Thyroid gland (tissue), 4 donors: ENCODE measurements around the gene LRRC18.

Source experiments
- POLR2A ChIP-seq, 2 donors: fragments of 450-650 bp; IDR thresholded peaks; one replicate each; pipeline ENCODE4 v1.6.1; 2017; ENCODE audit warnings: antibody characterized with exemption in 2 of 2, mild to moderate bottlenecking in 2 of 2, moderate library complexity in 1 of 2
- TF ChIP-seq, protein P1 (sequence below), 6 experiments: fragments of 200-600 bp in 3 of 6; fragments of 450-650 bp in 3 of 6; sonication (generic) in 3 of 6; IDR thresholded peaks; one replicate each; pipeline ENCODE4 v1.5.1; 2016 to 2019; ENCODE audit warnings: antibody characterized with exemption in 6 of 6, mild to moderate bottlenecking in 2 of 6, inconsistent platforms in 1 of 6, moderate library complexity in 1 of 6

DNA sequence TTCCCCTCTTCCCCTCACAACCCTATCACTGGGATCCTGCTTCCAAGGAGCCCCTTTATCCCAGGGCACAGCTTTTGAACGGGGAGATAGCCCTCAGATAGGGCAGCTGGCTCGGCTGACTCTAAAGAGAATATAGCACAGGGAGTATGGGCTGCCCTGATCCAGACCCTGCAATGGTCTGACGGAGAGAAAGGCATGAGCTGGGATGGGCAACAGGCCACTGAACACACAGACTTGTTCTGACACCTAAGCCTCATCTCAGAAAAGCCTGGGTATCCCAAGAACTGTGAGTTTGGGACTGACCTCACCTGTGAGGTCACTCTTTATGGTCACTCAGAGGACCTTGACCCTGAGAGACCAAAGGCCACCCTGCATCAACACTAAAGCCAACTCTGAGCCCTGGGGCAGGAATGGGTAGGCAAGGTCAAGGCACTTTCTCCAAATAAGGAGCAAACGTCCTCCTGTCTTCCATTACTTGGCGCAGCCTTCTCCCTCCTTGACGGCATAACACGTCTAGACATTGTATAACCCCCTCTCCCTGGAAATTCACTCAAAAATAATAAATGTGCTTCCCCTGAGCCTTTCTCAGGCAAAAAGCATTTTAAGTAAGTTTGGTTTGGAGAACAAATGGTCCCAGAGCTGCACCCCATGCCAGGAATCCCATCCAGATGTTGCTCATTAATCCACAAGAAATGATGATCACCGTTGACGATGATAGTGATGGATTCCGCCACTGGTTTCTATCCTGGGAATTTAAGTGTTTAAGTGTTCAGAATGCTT, 8.2 kb upstream of the LRRC18 start:
- TF ChIP-seq, protein P1, sequence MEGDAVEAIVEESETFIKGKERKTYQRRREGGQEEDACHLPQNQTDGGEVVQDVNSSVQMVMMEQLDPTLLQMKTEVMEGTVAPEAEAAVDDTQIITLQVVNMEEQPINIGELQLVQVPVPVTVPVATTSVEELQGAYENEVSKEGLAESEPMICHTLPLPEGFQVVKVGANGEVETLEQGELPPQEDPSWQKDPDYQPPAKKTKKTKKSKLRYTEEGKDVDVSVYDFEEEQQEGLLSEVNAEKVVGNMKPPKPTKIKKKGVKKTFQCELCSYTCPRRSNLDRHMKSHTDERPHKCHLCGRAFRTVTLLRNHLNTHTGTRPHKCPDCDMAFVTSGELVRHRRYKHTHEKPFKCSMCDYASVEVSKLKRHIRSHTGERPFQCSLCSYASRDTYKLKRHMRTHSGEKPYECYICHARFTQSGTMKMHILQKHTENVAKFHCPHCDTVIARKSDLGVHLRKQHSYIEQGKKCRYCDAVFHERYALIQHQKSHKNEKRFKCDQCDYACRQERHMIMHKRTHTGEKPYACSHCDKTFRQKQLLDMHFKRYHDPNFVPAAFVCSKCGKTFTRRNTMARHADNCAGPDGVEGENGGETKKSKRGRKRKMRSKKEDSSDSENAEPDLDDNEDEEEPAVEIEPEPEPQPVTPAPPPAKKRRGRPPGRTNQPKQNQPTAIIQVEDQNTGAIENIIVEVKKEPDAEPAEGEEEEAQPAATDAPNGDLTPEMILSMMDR (IDR thresholded peaks at IDR 0.05), result no peak
- TF ChIP-seq POLR2A (IDR thresholded peaks at IDR 0.05), result no peak
